Left lung (tissue), 14 donors: ENCODE measurements around the gene MIA2. TPM values are rescaled to one million over a fixed set of nuclear protein-coding genes. Genes with fewer than 3 reads are reported as not detected.

ENCODE experiments used
- ATAC-seq: fragments of 200-7000 bp; cut with Tn5 transposase; one replicate; pipeline ENCODE4 v1.9.1; 2020; ENCODE audit warnings: moderate library complexity
- DNase-seq, 4 donors: peaks; one replicate each; pipeline ENCODE4 v3.0.0-alpha.2; 2013 to 2020
- H3K27ac ChIP-seq, 2 donors: fragments of 200-600 bp; sonication (generic) in 1 of 2; one replicate each; pipeline versions ENCODE4 v1.5.0 to v1.8.0; 2020 to 2021
- H3K27me3 ChIP-seq, 2 donors: fragments of 200-600 bp; sonication (generic) in 1 of 2; one replicate each; pipeline versions ENCODE4 v1.5.0 to v1.8.0; 2020 to 2021
- H3K36me3 ChIP-seq, 2 donors: fragments of 200-600 bp; sonication (generic) in 1 of 2; one replicate each; pipeline versions ENCODE4 v1.5.0 to v1.8.0; 2020 to 2021
- H3K4me1 ChIP-seq, 2 donors: fragments of 200-600 bp; one replicate each; pipeline ENCODE4 v1.8.0; 2021
- H3K4me3 ChIP-seq, 2 donors: fragments of 200-600 bp; sonication (generic) in 1 of 2; one replicate each; pipeline versions ENCODE4 v1.5.0 to v1.8.0; 2020 to 2021; ENCODE audit warnings: mild to moderate bottlenecking in 1 of 2
- H3K9me3 ChIP-seq, 2 donors: fragments of 200-600 bp; sonication (generic) in 1 of 2; one replicate each; pipeline versions ENCODE4 v1.5.0 to v1.8.0; 2020 to 2021
- CTCF ChIP-seq, 2 donors: fragments of 200-600 bp; sonication (generic) in 1 of 2; IDR thresholded peaks; one replicate each; pipeline versions ENCODE4 v1.5.0 to v1.8.0; 2021; ENCODE audit warnings: antibody characterized with exemption in 2 of 2
- intact Hi-C, 2 donors: fragments of 100-400 bp; cut with DNase I; formaldehyde crosslinking; loops; one replicate each; pipeline versions ENCODE4 v1.11.2 to v1.14.2; 2022
- long read RNA-seq, 12 donors: library from polyadenylated mRNA in 2 of 12; unstranded in 2 of 12; transcript quantifications; one replicate each; pipeline ENCODE4 v2.0.0 and lab custom pipeline, GENCODE V29; 2019 to 2026
- polyA plus RNA-seq, 6 donors: library from polyadenylated mRNA; unstranded; fragments of 120-200 nt; gene quantifications; one replicate each; pipeline ENCODE4 v1.2.1, GENCODE V29; 2013; ENCODE audit not compliant: insufficient read length in 6 of 6
- total RNA-seq, 2 donors: library from RNA; stranded (reverse); fragmentation: NEBNext Ultra II Directional; extraction: Animal tissue kit (Norgen Biotek cat#: 25700); gene quantifications; one replicate each; pipeline ENCODE4 v1.2.1, GENCODE V29; 2021
- donor health status: DM: no; HTN: yes; CAD: no.
- donor health status: DM: no; HTN: no; CAD: no.

The MIA2 gene
- total RNA-seq (10 to 100 TPM; 28.4 to 35.8 TPM), polyA plus RNA-seq (10 to 100 TPM; 18.5 to 23.1 (median 21.4) TPM)
- long read RNA-seq, donor 1, partial matches to known transcripts = 0 of 1 reads
- long read RNA-seq, donor 1, other reads (novel, unspliced or antisense) = 0 of 1 reads
- long read RNA-seq, donor 2 = 0 reads
- long read RNA-seq, donor 3, partial matches to known transcripts = 0 of 1 reads
- long read RNA-seq, donor 3, other reads (novel, unspliced or antisense) = 0 of 1 reads
- long read RNA-seq, donor 4, partial matches to known transcripts = 1 of 5 reads
- long read RNA-seq, donor 4, other reads (novel, unspliced or antisense) = 4 of 5 reads
- long read RNA-seq, donor 5, partial matches to known transcripts = 0 of 1 reads
- long read RNA-seq, donor 5, other reads (novel, unspliced or antisense) = 0 of 1 reads
- long read RNA-seq, donor 6, partial matches to known transcripts = 0 of 1 reads
- long read RNA-seq, donor 6, other reads (novel, unspliced or antisense) = 0 of 1 reads
- long read RNA-seq, donor 7 = 0 reads
- long read RNA-seq, donor 8, partial matches to known transcripts = 0 of 2 reads
- long read RNA-seq, donor 8, other reads (novel, unspliced or antisense) = 0 of 2 reads
- long read RNA-seq, donor 9 = 0 reads
- long read RNA-seq, donor 10, partial matches to known transcripts = 1 of 5 reads
- long read RNA-seq, donor 10, other reads (novel, unspliced or antisense) = 4 of 5 reads
- long read RNA-seq, donor 11 = 0 reads
- long read RNA-seq, donor 12 = 0 reads

GRCh38 chr14:39233680-39234326 lies at the start of gene MIA2:
Gene MIA2 (plus strand): TSS chr14:39233915. CDS start chr14:39234115, 200 bp downstream.
- no peak for TF ChIP-seq CTCF (IDR thresholded peaks at IDR 0.05)
- DNase-seq (no peak), ATAC-seq (peak; percentile 70)
- Histone ChIP-seq H3K4me1 (peaks cover 0 to 10% of the 10 kb centered on the region in 2 donors), H3K27me3 (no peaks in the 10 kb centered on the region), H3K27ac (peak within 1 kb of the TSS in 1 of 2 donors; percentile 57), H3K4me3 (peak within 1 kb of the TSS; percentile 2 to 13), H3K36me3 (no peaks in the 10 kb centered on the region), H3K9me3 (no peaks in the 10 kb centered on the region)
- intact Hi-C loops = no loop called here

- ATAC-seq (no peak), DNase-seq (no peak)
- Histone ChIP-seq H3K9me3 (no peaks in the 10 kb centered on the region), H3K27me3 (no peaks in the 10 kb centered on the region), H3K4me1 (peaks cover 0 to 9% of the 10 kb centered on the region in 2 donors), H3K27ac (no peak overlapping the region), H3K36me3 (peaks cover 0 to 66% of the 10 kb centered on the region in 2 donors), H3K4me3 (no peak overlapping the region)
- TF ChIP-seq CTCF (IDR thresholded peaks at IDR 0.05) = no peak
- intact Hi-C loops = no loop called here
Measured at GRCh38 chr14:39184628-39185255, 49.0 kb upstream of the MIA2 start.

GRCh38 chr14:39185256-39186049 lies 48.3 kb upstream of the MIA2 start:
- intact Hi-C loops = no loop called here
- no peak overlapping the region for H3K4me3 ChIP-seq
- ATAC-seq (no peak), DNase-seq (no peak)
- peaks cover 0 to 9% of the 10 kb centered on the region in 2 donors for H3K4me1 ChIP-seq
- H3K27me3 ChIP-seq = no peaks in the 10 kb centered on the region
- no peak for TF ChIP-seq CTCF (IDR thresholded peaks at IDR 0.05)
- no peak overlapping the region for H3K27ac ChIP-seq
- H3K9me3 ChIP-seq = no peaks in the 10 kb centered on the region
- H3K36me3 ChIP-seq = peaks cover 0 to 59% of the 10 kb centered on the region in 2 donors

GRCh38 chr14:39186941-39187525 lies 46.7 kb upstream of the MIA2 start:
- peaks cover 0 to 8% of the 10 kb centered on the region in 2 donors for H3K4me1 ChIP-seq
- no peak for TF ChIP-seq CTCF (IDR thresholded peaks at IDR 0.05)
- no peak overlapping the region for H3K27ac ChIP-seq
- H3K27me3 ChIP-seq = no peaks in the 10 kb centered on the region
- DNase-seq (no peak), ATAC-seq (no peak)
- intact Hi-C loops = no loop called here
- H3K4me3 ChIP-seq = no peak overlapping the region
- H3K36me3 ChIP-seq = peaks cover 0 to 45% of the 10 kb centered on the region in 2 donors
- no peaks in the 10 kb centered on the region for H3K9me3 ChIP-seq
